B cell (primary cell): ENCODE measurements around the gene HJURP. TPM values are rescaled to one million over a fixed set of nuclear protein-coding genes. Genes with fewer than 3 reads are reported as not detected.

Source experiments
- ATAC-seq: fragments of 200-7000 bp; cut with Tn5 transposase; one replicate; pipeline ENCODE4 v1.10.0; 2021; ENCODE audit warnings: low read depth, mild to moderate bottlenecking, moderate number of reproducible peaks, moderate library complexity
- CTCF ChIA-PET: fragments of 350-600 bp; sonication (Branson Sonifier 250); formaldehyde crosslinking; loops from one replicate; lab custom pipeline; 2021; ENCODE audit warnings: antibody characterized with exemption, inconsistent platforms; lab: Charles Lee
- POLR2A ChIA-PET: fragments of 350-600 bp; sonication (Branson Sonifier 250); formaldehyde crosslinking; loops from one replicate; lab custom pipeline; 2021; ENCODE audit warnings: antibody characterized with exemption; lab: Charles Lee
- DNase-seq: peaks from one replicate; pipeline ENCODE4 v3.0.0; 2013
- H2AFZ ChIP-seq: 2 replicates; pipeline ENCODE4 v1.6.1; 2012; ENCODE audit warnings: mild to moderate bottlenecking, low read depth, low read length; ENCODE audit not compliant: insufficient read depth, poor library complexity, severe bottlenecking
- H3K27ac ChIP-seq, 2 donors: 1 replicate in 1 of 2; 2 replicates in 1 of 2; pipeline ENCODE4 v1.5.1; 2012 to 2013; ENCODE audit warnings: low read length in 2 of 2, mild to moderate bottlenecking in 2 of 2, moderate library complexity in 1 of 2
- H3K27me3 ChIP-seq, 4 experiments: fragments of 200-600 bp in 1 of 4; sonication (generic) in 1 of 4; replicated peaks in 1 of 4; 1 replicate in 2 of 4; 2 replicates in 2 of 4; pipeline versions ENCODE4 v1.6.1 to v1.7.0; 2013 to 2016; ENCODE audit warnings: low read length in 3 of 4, mild to moderate bottlenecking in 2 of 4, mixed read lengths in 1 of 4, moderate library complexity in 1 of 4; ENCODE audit not compliant: insufficient read depth in 4 of 4, control insufficient read depth in 3 of 4; ENCODE audit errors: control extremely low read depth in 1 of 4
- H3K36me3 ChIP-seq, 2 experiments: replicated peaks in 1 of 2; 1 replicate in 1 of 2; 2 replicates in 1 of 2; pipeline versions ENCODE4 v1.6.1 to v1.7.1; 2013; ENCODE audit warnings: low read length in 1 of 2; ENCODE audit not compliant: insufficient read depth in 2 of 2, control insufficient read depth in 1 of 2; ENCODE audit errors: control extremely low read depth in 1 of 2, extremely low read depth in 1 of 2
- H3K4me1 ChIP-seq, 2 donors: fragments of 200-600 bp in 1 of 2; sonication (generic) in 1 of 2; 1 replicate in 1 of 2; 2 replicates in 1 of 2; pipeline versions ENCODE4 v1.5.1 to v1.6.1; 2013 to 2017; ENCODE audit warnings: low read length in 2 of 2; ENCODE audit not compliant: control insufficient read depth in 2 of 2, insufficient read depth in 2 of 2
- H3K4me2 ChIP-seq: replicated peaks from 2 replicates; pipeline ENCODE3; 2012; ENCODE audit warnings: mild to moderate bottlenecking, low read depth, low read length; ENCODE audit not compliant: poor library complexity, severe bottlenecking
- H3K4me3 ChIP-seq, 5 experiments: fragments of 200-600 bp in 1 of 5; sonication (generic) in 1 of 5; 1 replicate in 3 of 5; 2 replicates in 2 of 5; pipeline versions ENCODE4 v1.5.1 to v1.7.0; 2011 to 2016; ENCODE audit warnings: low read length in 4 of 5, mild to moderate bottlenecking in 4 of 5, low read depth in 2 of 5, control low read depth in 1 of 5, moderate library complexity in 1 of 5; ENCODE audit not compliant: insufficient read depth in 1 of 5; ENCODE audit errors: control extremely low read depth in 1 of 5, extremely low read depth in 1 of 5
- H3K79me2 ChIP-seq: fragments of 200-600 bp; sonication (generic); one replicate; pipeline ENCODE4 v1.6.0; 2016; ENCODE audit warnings: low read length; ENCODE audit not compliant: control insufficient read depth, insufficient read depth
- H3K9ac ChIP-seq: fragments of 200-600 bp; sonication (generic); 2 replicates; pipeline ENCODE4 v1.6.1; 2017; ENCODE audit warnings: mild to moderate bottlenecking, low read length, moderate library complexity
- H3K9me3 ChIP-seq, 3 donors: one replicate each; pipeline versions ENCODE4 v1.6.1 to v1.7.1; 2013; ENCODE audit warnings: low read length in 2 of 3; ENCODE audit not compliant: control insufficient read depth in 2 of 3, insufficient read depth in 1 of 3; ENCODE audit errors: control extremely low read depth in 1 of 3
- H4K20me1 ChIP-seq: 2 replicates; pipeline ENCODE4 v1.6.0; 2012; ENCODE audit warnings: mild to moderate bottlenecking, low read length; ENCODE audit not compliant: insufficient read depth, control insufficient read depth, poor library complexity, severe bottlenecking
- H3K27ac Mint-ChIP-seq: one replicate; pipeline ENCODE4 v1.8.0; 2021; ENCODE audit warnings: mixed read lengths
- H3K27me3 Mint-ChIP-seq: one replicate; pipeline ENCODE4 v1.8.0; 2021; ENCODE audit warnings: mixed read lengths
- H3K4me1 Mint-ChIP-seq: one replicate; pipeline ENCODE4 v1.8.0; 2021; ENCODE audit warnings: mixed read lengths
- H3K4me3 Mint-ChIP-seq: one replicate; pipeline ENCODE4 v1.8.0; 2021; ENCODE audit warnings: mixed read lengths
- H3K9me3 Mint-ChIP-seq: one replicate; pipeline ENCODE4 v1.8.0; 2022; ENCODE audit warnings: mixed read lengths; ENCODE audit not compliant: insufficient read depth
- EZH2 ChIP-seq: IDR thresholded peaks from 2 replicates; pipeline ENCODE4 v1.6.1; 2012; ENCODE audit warnings: borderline replicate concordance, low read depth, mild to moderate bottlenecking, moderate library complexity, low read length; ENCODE audit not compliant: insufficient read depth, poor library complexity, severe bottlenecking
- WGBS: methylation state at CpG from one replicate; pipeline ENCODE4 v1.1.5; 2013; ENCODE audit warnings: missing lambda C conversion rate; ENCODE audit not compliant: insufficient coverage; 5-methylcytosine and 5-hydroxymethylcytosine counted together
- intact Hi-C: fragments of 100-400 bp; cut with micrococcal nuclease; formaldehyde crosslinking; loops from one replicate; pipeline ENCODE4 v1.10.0; 2022
- polyA plus RNA-seq: library from polyadenylated mRNA; depleted of rRNA; stranded (reverse); fragments of >200 nt; gene quantifications from 2 replicates; pipeline ENCODE4 v1.2.3, GENCODE V29; 2012
- total RNA-seq, 2 donors: library from RNA; stranded (reverse); fragments of 120-200 nt in 1 of 2; gene quantifications; 1 replicate in 1 of 2; 2 replicates in 1 of 2; pipeline versions ENCODE4 v1.2.3 to v1.2.4, GENCODE V29; 2013 to 2022
- TF ChIP-seq, protein P1 (sequence below): fragments of 200-600 bp; IDR thresholded peaks from one replicate; pipeline ENCODE4 v1.8.0; 2022; ENCODE audit warnings: antibody characterized with exemption, mild to moderate bottlenecking

Gene HJURP
- total and polyA plus RNA-seq, 2 donors (not counting 1 experiment from before 2014, with no cell fraction given): 0.42 to 0.73 TPM

DNA sequence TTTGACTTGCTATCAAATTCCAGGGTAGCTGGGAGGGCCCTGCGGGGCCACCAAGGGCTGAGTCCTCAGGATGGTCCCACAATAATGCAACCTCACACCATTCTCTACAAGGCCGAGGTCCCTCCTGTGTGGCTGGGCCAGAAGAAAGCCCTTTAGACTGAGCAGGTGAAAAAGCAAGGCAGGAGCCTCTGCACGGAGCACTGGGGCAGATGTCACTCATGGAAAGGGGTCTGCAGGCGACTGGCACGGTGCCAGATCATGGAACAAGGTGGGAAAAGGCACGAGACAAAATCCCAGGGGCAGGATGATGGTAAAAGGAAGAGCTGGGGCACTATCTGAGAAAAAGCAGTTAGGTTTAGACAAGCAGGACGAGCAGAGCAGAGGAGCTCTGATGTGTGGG is 16.1 kb downstream of the HJURP start:
- intact Hi-C loops: no loop called here
- H3K27ac ChIP-seq: no peak overlapping the region
- no peaks in the 10 kb centered on the region for H3K36me3 ChIP-seq
- H3K79me2 ChIP-seq: peaks cover 17% of the 10 kb centered on the region
- Mint-ChIP-seq H3K9me3 (no peaks in the 10 kb centered on the region), H3K27me3 (no peaks in the 10 kb centered on the region), H3K4me1 (no peaks in the 10 kb centered on the region), H3K4me3 (no peak overlapping the region), H3K27ac (no peak overlapping the region)
- H4K20me1 ChIP-seq: no peaks in the 10 kb centered on the region
- DNase-seq (no peak), ATAC-seq (no peak)
- H3K4me2 ChIP-seq: no peak overlapping the region
- TF ChIP-seq, protein P1, sequence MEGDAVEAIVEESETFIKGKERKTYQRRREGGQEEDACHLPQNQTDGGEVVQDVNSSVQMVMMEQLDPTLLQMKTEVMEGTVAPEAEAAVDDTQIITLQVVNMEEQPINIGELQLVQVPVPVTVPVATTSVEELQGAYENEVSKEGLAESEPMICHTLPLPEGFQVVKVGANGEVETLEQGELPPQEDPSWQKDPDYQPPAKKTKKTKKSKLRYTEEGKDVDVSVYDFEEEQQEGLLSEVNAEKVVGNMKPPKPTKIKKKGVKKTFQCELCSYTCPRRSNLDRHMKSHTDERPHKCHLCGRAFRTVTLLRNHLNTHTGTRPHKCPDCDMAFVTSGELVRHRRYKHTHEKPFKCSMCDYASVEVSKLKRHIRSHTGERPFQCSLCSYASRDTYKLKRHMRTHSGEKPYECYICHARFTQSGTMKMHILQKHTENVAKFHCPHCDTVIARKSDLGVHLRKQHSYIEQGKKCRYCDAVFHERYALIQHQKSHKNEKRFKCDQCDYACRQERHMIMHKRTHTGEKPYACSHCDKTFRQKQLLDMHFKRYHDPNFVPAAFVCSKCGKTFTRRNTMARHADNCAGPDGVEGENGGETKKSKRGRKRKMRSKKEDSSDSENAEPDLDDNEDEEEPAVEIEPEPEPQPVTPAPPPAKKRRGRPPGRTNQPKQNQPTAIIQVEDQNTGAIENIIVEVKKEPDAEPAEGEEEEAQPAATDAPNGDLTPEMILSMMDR: no peak
- TF ChIP-seq EZH2: no peak
- ChIA-PET POLR2A (no interaction called here), CTCF (no interaction called here)
- no peaks in the 10 kb centered on the region for H3K27me3 ChIP-seq
- H3K4me3 ChIP-seq: no peak overlapping the region
- no peak overlapping the region for H2AFZ ChIP-seq
- WGBS: 86% methylated on average over 6 of the region's 7 CpGs
- no peaks in the 10 kb centered on the region for H3K4me1 ChIP-seq
- H3K9ac ChIP-seq: no peak overlapping the region
- peaks cover 0 to 11% (median 0%) of the 10 kb centered on the region in 3 donors for H3K9me3 ChIP-seq

DNA sequence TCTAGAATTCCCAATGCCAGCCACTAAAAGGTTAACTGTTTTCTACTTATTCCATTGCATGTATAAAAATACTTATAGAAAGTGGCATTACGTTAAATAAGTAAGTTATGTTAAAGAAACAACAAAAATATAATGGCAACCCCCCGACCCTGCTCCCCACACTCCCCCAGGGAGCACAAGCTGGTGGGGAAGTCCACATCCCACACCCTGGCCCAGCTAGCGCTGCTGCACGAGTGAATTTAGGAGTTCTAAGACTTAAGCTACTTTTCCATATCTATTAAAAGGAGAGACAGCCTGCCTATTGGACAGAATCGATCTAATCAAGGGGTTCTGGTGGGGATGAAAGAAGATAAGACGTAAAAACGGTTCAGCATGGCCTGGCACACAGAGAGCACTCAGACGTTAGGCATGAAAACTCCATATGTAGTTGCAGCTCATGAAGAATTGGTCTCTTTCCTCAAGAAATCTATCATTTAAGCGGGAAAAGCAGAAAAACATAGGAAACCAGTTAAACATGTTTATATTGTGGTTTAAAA is 16.6 kb downstream of the HJURP start:
- intact Hi-C loops: no loop called here
- Mint-ChIP-seq H3K4me1 (no peaks in the 10 kb centered on the region), H3K4me3 (no peak overlapping the region), H3K27ac (no peak overlapping the region), H3K9me3 (no peaks in the 10 kb centered on the region), H3K27me3 (no peaks in the 10 kb centered on the region)
- Histone ChIP-seq H3K79me2 (peaks cover 17% of the 10 kb centered on the region), H3K4me1 (no peaks in the 10 kb centered on the region), H3K27me3 (no peaks in the 10 kb centered on the region), H3K36me3 (no peaks in the 10 kb centered on the region), H3K4me3 (no peak overlapping the region), H3K9me3 (peaks cover 0 to 11% (median 0%) of the 10 kb centered on the region in 3 donors), H3K27ac (no peak overlapping the region), H4K20me1 (no peaks in the 10 kb centered on the region), H3K4me2 (no peak overlapping the region), H3K9ac (no peak overlapping the region), H2AFZ (no peak overlapping the region)
- ChIA-PET CTCF (interaction anchor here (0.6 kb wide), 1 partner anchor 848 kb away, joined by 3 read pairs; no protein-coding TSS in a partner anchor), POLR2A (no interaction called here)
- 95% methylated on average over 3 of the region's 9 CpGs for WGBS
- TF ChIP-seq, protein P1: no peak
- TF ChIP-seq EZH2: no peak
- DNase-seq (no peak), ATAC-seq (no peak)
